Measurements from ENCODE around the gene NSUN3. TPM values are rescaled to one million over a fixed set of nuclear protein-coding genes. Genes with fewer than 3 reads are reported as not detected.

The NSUN3 gene
- total and polyA plus RNA-seq, 2 donors (not counting 3 experiments of a cell fraction or from before 2014, with no cell fraction given): 3.4 to 10.7 TPM

- TF ChIP-seq JUN (IDR thresholded peaks at IDR 0.05; ENCODE audit: borderline replicate concordance, insufficient read depth, insufficient read length, low read depth) (no peak), GATA2 (IDR thresholded peaks at IDR 0.05; ENCODE audit: insufficient read depth, insufficient read length, low read depth, low read length) (no peak), POLR2AphosphoS5 (IDR thresholded peaks at IDR 0.05; ENCODE audit: insufficient read depth, low read depth, low read length) (no peak), MYC (IDR thresholded peaks at IDR 0.05; ENCODE audit: low read depth, low read length) (no peak)
- Histone ChIP-seq H3K9me1 (replicated peaks; ENCODE audit: control insufficient read depth, extremely low read depth, insufficient read depth, low read length) (no peaks in the 10 kb centered on the region), H3K9ac (replicated peaks; ENCODE audit: extremely low read depth, insufficient read depth, low read length) (no peak overlapping the region), H3K4me3 (replicated peaks in 1 of 3; ENCODE audit: insufficient read depth in 1 of 3, low read depth in 1 of 3, low read length in 3 of 3) (no peak overlapping the region), H2AFZ (ENCODE audit: low read depth, low read length) (no peak overlapping the region), H3K27me3 (ENCODE audit: control insufficient read depth in 2 of 2, insufficient read depth in 2 of 2, low read length in 2 of 2) (no peaks in the 10 kb centered on the region), H3K27ac (ENCODE audit: insufficient read depth, low read depth, low read length) (no peak overlapping the region), H3K79me2 (ENCODE audit: control insufficient read depth, insufficient read depth, low read length) (no peaks in the 10 kb centered on the region), H3K9me3 (replicated peaks; ENCODE audit: control insufficient read depth, insufficient read depth, low read length) (no peaks in the 10 kb centered on the region), H3K4me2 (ENCODE audit: insufficient read depth, low read length) (no peak overlapping the region), H3K36me3 (ENCODE audit: control insufficient read depth in 2 of 2, extremely low read depth in 1 of 2, insufficient read depth in 2 of 2, low read length in 2 of 2) (no peaks in the 10 kb centered on the region), H3K4me1 (ENCODE audit: control insufficient read depth, extremely low read depth, insufficient read depth, low read length) (peaks cover 6% of the 10 kb centered on the region), H4K20me1 (replicated peaks; ENCODE audit: control insufficient read depth, extremely low read depth, insufficient read depth, low read length) (no peaks in the 10 kb centered on the region)
- ChIA-PET CTCF (interaction anchor here (0.9 to 1.4 kb wide), 4 partner anchors 12 to 54 kb away, joined by 3 to 8 read pairs (median 4); no protein-coding TSS in a partner anchor), POLR2A (no interaction called here)
- DNase-seq (ENCODE audit: low read depth, low spot score) (no peak), FAIRE-seq (no peak)
- dilution Hi-C loops (cut with MboI; ENCODE audit: extremely low pct_ligation_motif_present, low sequenced_read_pairs): no loop called here
- BruUV-seq (replicated peaks): no TSS peak
- intact Hi-C loops (cut with micrococcal nuclease): no loop called here
Measured at GRCh38 chr3:94015025-94015424, 47.8 kb upstream of the NSUN3 start.

DNA sequence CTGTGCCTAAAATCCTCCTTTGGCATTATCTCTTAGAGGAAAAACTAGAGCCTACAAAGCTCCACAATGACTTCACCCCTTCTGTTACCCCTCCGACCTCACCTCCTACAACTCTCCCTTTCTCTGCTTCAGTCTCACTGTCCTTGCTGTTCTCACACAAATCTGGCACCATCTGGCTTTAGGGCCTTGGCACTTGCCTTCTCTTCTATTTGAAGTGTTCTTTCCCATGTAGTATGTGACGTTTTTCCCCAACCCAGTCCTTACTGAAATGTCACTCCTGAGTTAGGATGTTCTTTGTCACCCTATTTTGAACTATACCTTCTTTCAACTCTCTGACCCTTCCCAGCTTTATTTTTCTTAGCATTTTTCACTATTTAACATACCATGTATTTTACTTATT is 43.2 kb upstream of the NSUN3 start:
- no peak overlapping the region for H3K4me3 ChIP-seq (replicated peaks in 1 of 3; ENCODE audit: insufficient read depth in 1 of 3, low read depth in 1 of 3, low read length in 3 of 3)
- DNase-seq (ENCODE audit: low read depth, low spot score): no peak
- H3K27ac ChIP-seq (ENCODE audit: insufficient read depth, low read depth, low read length): no peak overlapping the region
- no peaks in the 10 kb centered on the region for H3K27me3 ChIP-seq (ENCODE audit: control insufficient read depth in 2 of 2, insufficient read depth in 2 of 2, low read length in 2 of 2)
- H4K20me1 ChIP-seq (replicated peaks; ENCODE audit: control insufficient read depth, extremely low read depth, insufficient read depth, low read length): no peaks in the 10 kb centered on the region
- H3K36me3 ChIP-seq (ENCODE audit: control insufficient read depth in 2 of 2, extremely low read depth in 1 of 2, insufficient read depth in 2 of 2, low read length in 2 of 2): no peaks in the 10 kb centered on the region
- H3K4me1 ChIP-seq (ENCODE audit: control insufficient read depth, extremely low read depth, insufficient read depth, low read length): no peaks in the 10 kb centered on the region
- H3K4me2 ChIP-seq (ENCODE audit: insufficient read depth, low read length): no peak overlapping the region
- H2AFZ ChIP-seq (ENCODE audit: low read depth, low read length): no peak overlapping the region
- FAIRE-seq: no peak
- dilution Hi-C loops (cut with MboI; ENCODE audit: extremely low pct_ligation_motif_present, low sequenced_read_pairs): no loop called here
- TF ChIP-seq, protein P1, sequence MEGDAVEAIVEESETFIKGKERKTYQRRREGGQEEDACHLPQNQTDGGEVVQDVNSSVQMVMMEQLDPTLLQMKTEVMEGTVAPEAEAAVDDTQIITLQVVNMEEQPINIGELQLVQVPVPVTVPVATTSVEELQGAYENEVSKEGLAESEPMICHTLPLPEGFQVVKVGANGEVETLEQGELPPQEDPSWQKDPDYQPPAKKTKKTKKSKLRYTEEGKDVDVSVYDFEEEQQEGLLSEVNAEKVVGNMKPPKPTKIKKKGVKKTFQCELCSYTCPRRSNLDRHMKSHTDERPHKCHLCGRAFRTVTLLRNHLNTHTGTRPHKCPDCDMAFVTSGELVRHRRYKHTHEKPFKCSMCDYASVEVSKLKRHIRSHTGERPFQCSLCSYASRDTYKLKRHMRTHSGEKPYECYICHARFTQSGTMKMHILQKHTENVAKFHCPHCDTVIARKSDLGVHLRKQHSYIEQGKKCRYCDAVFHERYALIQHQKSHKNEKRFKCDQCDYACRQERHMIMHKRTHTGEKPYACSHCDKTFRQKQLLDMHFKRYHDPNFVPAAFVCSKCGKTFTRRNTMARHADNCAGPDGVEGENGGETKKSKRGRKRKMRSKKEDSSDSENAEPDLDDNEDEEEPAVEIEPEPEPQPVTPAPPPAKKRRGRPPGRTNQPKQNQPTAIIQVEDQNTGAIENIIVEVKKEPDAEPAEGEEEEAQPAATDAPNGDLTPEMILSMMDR (IDR thresholded peaks at IDR 0.05; ENCODE audit: extremely low read depth in 1 of 2, insufficient read depth in 1 of 2, low read depth in 1 of 2, low read length in 2 of 2): no peak
- TF ChIP-seq FOS (IDR thresholded peaks at IDR 0.05; ENCODE audit: borderline replicate concordance, insufficient read depth, low read length): no peak
- no peak for TF ChIP-seq POLR2A (IDR thresholded peaks at IDR 0.05; ENCODE audit: low read depth, low read length)
- BruUV-seq (replicated peaks): no TSS peak
- intact Hi-C loops (cut with micrococcal nuclease): no loop called here
- POLR2A ChIA-PET: no interaction called here
- no peaks in the 10 kb centered on the region for H3K9me1 ChIP-seq (replicated peaks; ENCODE audit: control insufficient read depth, extremely low read depth, insufficient read depth, low read length)
- CTCF ChIA-PET: interaction anchor here (1.5 kb wide), 1 partner anchor 15 kb away, joined by 5 read pairs; no protein-coding TSS in a partner anchor
- H3K79me2 ChIP-seq (ENCODE audit: control insufficient read depth, insufficient read depth, low read length): no peaks in the 10 kb centered on the region
- H3K9me3 ChIP-seq (replicated peaks; ENCODE audit: control insufficient read depth, insufficient read depth, low read length): no peaks in the 10 kb centered on the region
- no peak overlapping the region for H3K9ac ChIP-seq (replicated peaks; ENCODE audit: extremely low read depth, insufficient read depth, low read length)

Measured in endothelial cell of umbilical vein (primary cell).